OCI-LY7 (cell line): ENCODE results near the gene ADAMTS9. TPM values are rescaled to one million over a fixed set of nuclear protein-coding genes. Genes with fewer than 3 reads are reported as not detected.

ENCODE experiments used
- BruUV-seq: library from RNA; stranded (reverse); fragments of 400-500 nt; replicated peaks from 2 replicates; lab custom pipeline; 2021; lab: Mats Ljungman, UMichigan
- CTCF ChIA-PET: fragments of 300-600 bp; sonication (Branson Sonifier 250); formaldehyde crosslinking; loops from one replicate; lab custom pipeline; 2022; ENCODE audit warnings: antibody characterized with exemption; ENCODE audit not compliant: unreplicated experiment; lab: Charles Lee
- POLR2A ChIA-PET: fragments of 300-600 bp; sonication (Branson Sonifier 250); formaldehyde crosslinking; loops from one replicate; lab custom pipeline; 2022; ENCODE audit warnings: antibody characterized with exemption; lab: Charles Lee
- DNase-seq: peaks from one replicate; pipeline ENCODE4 v3.0.0-alpha.2; 2015; ENCODE audit warnings: low spot score
- H2AFZ ChIP-seq: fragments of 200-600 bp; sonication (generic), shearing (Covaris generic); 2 replicates; pipeline ENCODE4 v1.6.1; 2014; ENCODE audit warnings: mild to moderate bottlenecking, antibody characterized with exemption, low read length, moderate library complexity
- H3K27ac ChIP-seq: fragments of 200-600 bp; sonication (generic); 2 replicates; pipeline ENCODE4 v1.5.1; 2014; ENCODE audit warnings: mixed run types, low read depth, mild to moderate bottlenecking, moderate library complexity, low read length, inconsistent platforms; ENCODE audit not compliant: poor library complexity, severe bottlenecking
- H3K36me3 ChIP-seq: fragments of 200-600 bp; sonication (generic); 2 replicates; pipeline ENCODE4 v1.6.1; 2014; ENCODE audit warnings: mild to moderate bottlenecking, antibody characterized with exemption, low read length, moderate library complexity, mixed read lengths; ENCODE audit not compliant: insufficient read depth
- H3K4me1 ChIP-seq: fragments of 200-600 bp; sonication (generic); 2 replicates; pipeline ENCODE4 v1.5.1; 2014; ENCODE audit warnings: mild to moderate bottlenecking, low read length; ENCODE audit not compliant: insufficient read depth, poor library complexity, severe bottlenecking
- H3K4me2 ChIP-seq: fragments of 200-600 bp; sonication (generic); 2 replicates; pipeline ENCODE4 v1.6.1; 2014; ENCODE audit warnings: mild to moderate bottlenecking, low read length
- H3K4me3 ChIP-seq: fragments of 200-600 bp; sonication (generic); 2 replicates; pipeline ENCODE4 v1.5.1; 2014; ENCODE audit warnings: mild to moderate bottlenecking, low read depth, low read length; ENCODE audit not compliant: poor library complexity, severe bottlenecking
- H3K79me2 ChIP-seq: fragments of 200-600 bp; sonication (generic); 2 replicates; pipeline ENCODE4 v1.6.1; 2016; ENCODE audit warnings: low read depth, mild to moderate bottlenecking, low read length, moderate library complexity, mixed read lengths; ENCODE audit not compliant: insufficient read depth
- H3K9me2 ChIP-seq: fragments of 200-600 bp; sonication (generic); 2 replicates; pipeline ENCODE4 v1.6.1; 2016; ENCODE audit warnings: mild to moderate bottlenecking, low read length, mixed read lengths; ENCODE audit not compliant: insufficient read depth
- H3K9me3 ChIP-seq: fragments of 200-600 bp; sonication (generic); 2 replicates; pipeline ENCODE4 v1.6.1; 2014; ENCODE audit warnings: mild to moderate bottlenecking, mixed run types, low read length, mixed read lengths
- H4K20me1 ChIP-seq: fragments of 200-600 bp; sonication (generic); 2 replicates; pipeline ENCODE4 v1.6.1; 2014; ENCODE audit warnings: mild to moderate bottlenecking, antibody characterized with exemption, low read length, moderate library complexity, mixed read lengths; ENCODE audit not compliant: insufficient read depth
- CTCF ChIP-seq: fragments of 200-600 bp; sonication (generic); conservative IDR thresholded peaks from 2 replicates; pipeline ENCODE4 v1.5.1; 2014; ENCODE audit warnings: mild to moderate bottlenecking, antibody characterized with exemption, low read length, moderate library complexity, mixed read lengths
- EZH2phosphoT487 ChIP-seq: fragments of 200-600 bp; sonication (generic); IDR thresholded peaks from 2 replicates; pipeline ENCODE4 v1.6.1; 2018; ENCODE audit warnings: low read depth, borderline replicate concordance, mild to moderate bottlenecking, mixed run types, antibody characterized with exemption, low read length, moderate library complexity, mixed read lengths
- intact Hi-C: fragments of 100-400 bp; cut with micrococcal nuclease; formaldehyde crosslinking; loops from one replicate; pipeline ENCODE4 v1.10.0; 2022; ENCODE audit not compliant: unreplicated experiment
- total RNA-seq, 2 experiments: library from RNA; depleted of rRNA in 1 of 2; stranded (reverse); fragments of >200 nt in 1 of 2; shearing (Covaris generic) in 1 of 2; gene quantifications; 2 replicates each; pipeline ENCODE4 v1.2.3, GENCODE V29; 2014 to 2022

Gene ADAMTS9
- total RNA-seq, 2 experiments from 2014 or later: not detected

GRCh38 chr3:64705946-64706345 is 18.1 kb upstream of the ADAMTS9 start:
- POLR2A ChIA-PET: no interaction called here
- H3K4me3 ChIP-seq: no peak overlapping the region
- CTCF ChIA-PET: no interaction called here
- TF ChIP-seq CTCF: no peak
- no peak for TF ChIP-seq EZH2phosphoT487
- no peaks in the 10 kb centered on the region for H3K4me1 ChIP-seq
- H3K9me2 ChIP-seq: no peaks in the 10 kb centered on the region
- H3K27ac ChIP-seq: no peak overlapping the region
- no peak for DNase-seq
- no peak overlapping the region for H3K4me2 ChIP-seq
- H3K79me2 ChIP-seq: no peaks in the 10 kb centered on the region
- H4K20me1 ChIP-seq: no peaks in the 10 kb centered on the region
- no peaks in the 10 kb centered on the region for H3K9me3 ChIP-seq
- no TSS peak for BruUV-seq
- H2AFZ ChIP-seq: no peak overlapping the region
- H3K36me3 ChIP-seq: no peaks in the 10 kb centered on the region
- intact Hi-C loops: no loop called here

- H3K9me3 ChIP-seq: no peaks in the 10 kb centered on the region
Observed at GRCh38 chr3:64696896-64697295, 9.1 kb upstream of the ADAMTS9 start.

More at GRCh38 chr3:64696896-64697295, 9.1 kb upstream of the ADAMTS9 start:
- no peak for DNase-seq
- ChIA-PET CTCF (no interaction called here), POLR2A (interaction anchor here (0.7 kb wide), 1 partner anchor 178 kb away, joined by 3 read pairs; no protein-coding TSS in a partner anchor)
- H3K36me3 ChIP-seq: no peaks in the 10 kb centered on the region
- H3K4me1 ChIP-seq: no peaks in the 10 kb centered on the region
- H2AFZ ChIP-seq: no peak overlapping the region
- no peaks in the 10 kb centered on the region for H4K20me1 ChIP-seq
- H3K4me2 ChIP-seq: no peak overlapping the region
- no peak for TF ChIP-seq CTCF
- no peak for TF ChIP-seq EZH2phosphoT487
- no peaks in the 10 kb centered on the region for H3K9me2 ChIP-seq
- H3K4me3 ChIP-seq: no peak overlapping the region
- BruUV-seq: no TSS peak
- H3K27ac ChIP-seq: no peak overlapping the region
- H3K79me2 ChIP-seq: no peaks in the 10 kb centered on the region
- intact Hi-C loops: no loop called here
